Liver (tissue), 9 donors: ENCODE results near the gene WNT2. TPM values are rescaled to one million over a fixed set of nuclear protein-coding genes. Genes with fewer than 3 reads are reported as not detected.
"Not testable (repeated sequence)": the region's sequence is repeated elsewhere in the genome, so short reads cannot be mapped to it uniquely, and the experiment has no call there.

Experiments
- DNase-seq: peaks from one replicate; pipeline ENCODE4 v3.0.0-alpha.2; 2017; ENCODE audit warnings: low spot score
- H3K27ac ChIP-seq, 2 donors: one replicate each; pipeline ENCODE4 v1.7.0; 2013; ENCODE audit warnings: inconsistent platforms in 2 of 2, low read length in 2 of 2, control low read depth in 1 of 2, low read depth in 1 of 2, mild to moderate bottlenecking in 1 of 2
- H3K27me3 ChIP-seq, 4 donors: one replicate each; pipeline versions ENCODE4 v1.6.1 to v1.7.0; 2013; ENCODE audit warnings: low read length in 3 of 4, inconsistent platforms in 1 of 4, mild to moderate bottlenecking in 1 of 4, moderate library complexity in 1 of 4; ENCODE audit not compliant: control insufficient read depth in 4 of 4, insufficient read depth in 4 of 4
- H3K36me3 ChIP-seq, 4 donors: one replicate each; pipeline versions ENCODE4 v1.6.1 to v1.7.0; 2013; ENCODE audit warnings: low read length in 3 of 4, mild to moderate bottlenecking in 3 of 4, low read depth in 1 of 4, moderate library complexity in 1 of 4; ENCODE audit not compliant: control insufficient read depth in 4 of 4, insufficient read depth in 3 of 4
- H3K4me1 ChIP-seq, 4 donors: one replicate each; pipeline versions ENCODE4 v1.6.1 to v1.7.0; 2013; ENCODE audit warnings: low read length in 3 of 4, mild to moderate bottlenecking in 3 of 4, moderate library complexity in 1 of 4; ENCODE audit not compliant: control insufficient read depth in 4 of 4, insufficient read depth in 4 of 4
- H3K4me3 ChIP-seq, 3 donors: one replicate each; pipeline versions ENCODE4 v1.6.1 to v1.7.0; 2013; ENCODE audit warnings: low read length in 3 of 3, control low read depth in 1 of 3, low read depth in 1 of 3, mild to moderate bottlenecking in 1 of 3
- H3K9ac ChIP-seq, 2 donors: one replicate each; pipeline ENCODE4 v1.7.0; 2013; ENCODE audit warnings: low read length in 2 of 2, mild to moderate bottlenecking in 2 of 2, moderate library complexity in 2 of 2, control low read depth in 1 of 2, low read depth in 1 of 2
- H3K9me3 ChIP-seq, 4 donors: one replicate each; pipeline versions ENCODE4 v1.6.1 to v1.7.0; 2013; ENCODE audit warnings: low read length in 3 of 4; ENCODE audit not compliant: control insufficient read depth in 4 of 4
- CTCF ChIP-seq: fragments of 150-350 bp; IDR thresholded peaks from 2 replicates; pipeline ENCODE4 v1.5.1; 2017; ENCODE audit warnings: improper control_type of control experiment, low read depth, low read length; ENCODE audit not compliant: missing input control
- EGR1 ChIP-seq, 2 donors: IDR thresholded peaks; 2 replicates each; pipeline ENCODE4 v1.6.1; 2016 to 2018; ENCODE audit warnings: antibody characterized with exemption in 2 of 2, low read depth in 2 of 2
- FOXA2 ChIP-seq: IDR thresholded peaks from 2 replicates; pipeline ENCODE4 v1.6.1; 2016; ENCODE audit warnings: antibody characterized with exemption
- GABPA ChIP-seq, 2 donors: IDR thresholded peaks in 1 of 2; conservative IDR thresholded peaks in 1 of 2; 2 replicates each; pipeline ENCODE4 v1.6.1; 2016; ENCODE audit warnings: antibody characterized with exemption in 2 of 2, mild to moderate bottlenecking in 1 of 2, moderate library complexity in 1 of 2
- HNF4A ChIP-seq, 2 donors: conservative IDR thresholded peaks; 2 replicates each; pipeline ENCODE4 v1.6.1; 2016; ENCODE audit warnings: antibody characterized with exemption in 2 of 2, mild to moderate bottlenecking in 2 of 2
- HNF4G ChIP-seq: IDR thresholded peaks from 2 replicates; pipeline ENCODE4 v1.6.1; 2016; ENCODE audit warnings: antibody characterized with exemption
- JUND ChIP-seq, 2 donors: IDR thresholded peaks; 2 replicates each; pipeline ENCODE4 v1.6.1; 2016; ENCODE audit warnings: antibody characterized with exemption in 2 of 2
- NR2F2 ChIP-seq: IDR thresholded peaks from 2 replicates; pipeline ENCODE4 v1.6.1; 2016; ENCODE audit warnings: antibody characterized with exemption
- RAD21 ChIP-seq, 2 donors: IDR thresholded peaks; 2 replicates each; pipeline ENCODE4 v1.6.1; 2016; ENCODE audit warnings: antibody characterized with exemption in 2 of 2, mild to moderate bottlenecking in 2 of 2
- RXRA ChIP-seq, 2 donors: IDR thresholded peaks; 2 replicates each; pipeline ENCODE4 v1.6.1; 2017 to 2018; ENCODE audit warnings: antibody characterized with exemption in 2 of 2, mild to moderate bottlenecking in 1 of 2
- SP1 ChIP-seq: IDR thresholded peaks from 2 replicates; pipeline ENCODE4 v1.6.1; 2018; ENCODE audit warnings: antibody characterized with exemption, mild to moderate bottlenecking
- TAF1 ChIP-seq: conservative IDR thresholded peaks from 2 replicates; pipeline ENCODE4 v1.6.1; 2016; ENCODE audit warnings: antibody characterized with exemption, mild to moderate bottlenecking
- YY1 ChIP-seq: IDR thresholded peaks from 2 replicates; pipeline ENCODE4 v1.6.1; 2016; ENCODE audit warnings: antibody characterized with exemption, mild to moderate bottlenecking
- WGBS: extraction: QIAGEN DNeasy Blood & Tissue Kit; methylation state at CpG from one replicate; pipeline ENCODE4 v1.1.7; 2013; 5-methylcytosine and 5-hydroxymethylcytosine counted together
- polyA plus RNA-seq, 2 donors: library from polyadenylated mRNA; stranded (reverse) in 1 of 2; unstranded in 1 of 2; fragments of 200-250 nt in 1 of 2; fragments of >200 nt in 1 of 2; fragmentation: Nextera tagmentation in 1 of 2; extraction: Ambion mirVana in 1 of 2; gene quantifications; one replicate each; pipeline versions ENCODE4 v1.2.1 to v1.2.3, GENCODE V29; 2013 to 2015
- total RNA-seq, 2 donors: library from RNA; depleted of rRNA; stranded (reverse); fragments of >200 nt; gene quantifications; one replicate each; pipeline ENCODE4 v1.2.3, GENCODE V29; 2014
- TF ChIP-seq, protein P1 (sequence below): IDR thresholded peaks from 2 replicates; pipeline ENCODE4 v1.6.1; 2016; ENCODE audit warnings: antibody characterized with exemption
- TF ChIP-seq, protein P2 (sequence below): IDR thresholded peaks from 2 replicates; pipeline ENCODE4 v1.6.1; 2016; ENCODE audit warnings: antibody characterized with exemption
- TF ChIP-seq, protein P3 (sequence below): IDR thresholded peaks from 2 replicates; pipeline ENCODE4 v1.6.1; 2016; ENCODE audit warnings: antibody characterized with exemption, mild to moderate bottlenecking
- TF ChIP-seq, protein P4 (sequence below): IDR thresholded peaks from 2 replicates; pipeline ENCODE4 v1.6.1; 2016; ENCODE audit warnings: antibody characterized with exemption
- donor health status: healthy.
- donor health status: healthy.
- donor health status: healthy.
- donor health status: healthy.
- donor health status: healthy.

The WNT2 gene
- total and polyA plus RNA-seq, 4 donors = 1.1 to 2.0 (median 1.6) TPM

DNA sequence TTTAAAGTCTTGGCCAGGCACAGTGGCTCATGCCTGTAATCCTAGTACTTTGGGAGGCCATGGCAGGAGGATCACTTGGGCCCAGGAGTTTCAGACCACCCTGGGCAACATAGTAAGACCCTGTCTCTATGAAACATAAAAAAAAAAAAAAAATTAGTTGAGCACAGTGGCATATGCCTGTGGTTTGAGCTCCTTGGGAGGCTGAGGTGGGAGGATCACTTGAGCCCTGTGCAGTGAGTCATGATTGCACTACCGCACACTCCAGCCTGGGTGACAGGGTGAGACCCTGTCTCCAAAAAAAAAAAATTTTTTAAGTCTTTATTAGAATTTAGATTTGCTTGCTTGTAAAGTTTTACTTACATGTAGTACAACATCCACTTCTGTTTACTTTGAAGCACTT, 14.0 kb downstream of the WNT2 start:
- TF ChIP-seq, protein P1, sequence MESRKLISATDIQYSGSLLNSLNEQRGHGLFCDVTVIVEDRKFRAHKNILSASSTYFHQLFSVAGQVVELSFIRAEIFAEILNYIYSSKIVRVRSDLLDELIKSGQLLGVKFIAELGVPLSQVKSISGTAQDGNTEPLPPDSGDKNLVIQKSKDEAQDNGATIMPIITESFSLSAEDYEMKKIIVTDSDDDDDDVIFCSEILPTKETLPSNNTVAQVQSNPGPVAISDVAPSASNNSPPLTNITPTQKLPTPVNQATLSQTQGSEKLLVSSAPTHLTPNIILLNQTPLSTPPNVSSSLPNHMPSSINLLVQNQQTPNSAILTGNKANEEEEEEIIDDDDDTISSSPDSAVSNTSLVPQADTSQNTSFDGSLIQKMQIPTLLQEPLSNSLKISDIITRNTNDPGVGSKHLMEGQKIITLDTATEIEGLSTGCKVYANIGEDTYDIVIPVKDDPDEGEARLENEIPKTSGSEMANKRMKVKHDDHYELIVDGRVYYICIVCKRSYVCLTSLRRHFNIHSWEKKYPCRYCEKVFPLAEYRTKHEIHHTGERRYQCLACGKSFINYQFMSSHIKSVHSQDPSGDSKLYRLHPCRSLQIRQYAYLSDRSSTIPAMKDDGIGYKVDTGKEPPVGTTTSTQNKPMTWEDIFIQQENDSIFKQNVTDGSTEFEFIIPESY = no peak
- no peak for TF ChIP-seq FOXA2
- no peak for TF ChIP-seq HNF4G
- no peak for TF ChIP-seq TAF1
- TF ChIP-seq HNF4A (conservative IDR thresholded peaks at IDR 0.05) = no peak
- TF ChIP-seq, protein P2, sequence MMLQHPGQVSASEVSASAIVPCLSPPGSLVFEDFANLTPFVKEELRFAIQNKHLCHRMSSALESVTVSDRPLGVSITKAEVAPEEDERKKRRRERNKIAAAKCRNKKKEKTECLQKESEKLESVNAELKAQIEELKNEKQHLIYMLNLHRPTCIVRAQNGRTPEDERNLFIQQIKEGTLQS = no peak
- no peak for TF ChIP-seq EGR1 (IDR thresholded peaks at IDR 0.05; ENCODE audit: low read depth in 2 of 2)
- no peak for TF ChIP-seq RXRA (IDR thresholded peaks at IDR 0.05)
- TF ChIP-seq RAD21 (IDR thresholded peaks at IDR 0.05) = no peak
- TF ChIP-seq, protein P3, sequence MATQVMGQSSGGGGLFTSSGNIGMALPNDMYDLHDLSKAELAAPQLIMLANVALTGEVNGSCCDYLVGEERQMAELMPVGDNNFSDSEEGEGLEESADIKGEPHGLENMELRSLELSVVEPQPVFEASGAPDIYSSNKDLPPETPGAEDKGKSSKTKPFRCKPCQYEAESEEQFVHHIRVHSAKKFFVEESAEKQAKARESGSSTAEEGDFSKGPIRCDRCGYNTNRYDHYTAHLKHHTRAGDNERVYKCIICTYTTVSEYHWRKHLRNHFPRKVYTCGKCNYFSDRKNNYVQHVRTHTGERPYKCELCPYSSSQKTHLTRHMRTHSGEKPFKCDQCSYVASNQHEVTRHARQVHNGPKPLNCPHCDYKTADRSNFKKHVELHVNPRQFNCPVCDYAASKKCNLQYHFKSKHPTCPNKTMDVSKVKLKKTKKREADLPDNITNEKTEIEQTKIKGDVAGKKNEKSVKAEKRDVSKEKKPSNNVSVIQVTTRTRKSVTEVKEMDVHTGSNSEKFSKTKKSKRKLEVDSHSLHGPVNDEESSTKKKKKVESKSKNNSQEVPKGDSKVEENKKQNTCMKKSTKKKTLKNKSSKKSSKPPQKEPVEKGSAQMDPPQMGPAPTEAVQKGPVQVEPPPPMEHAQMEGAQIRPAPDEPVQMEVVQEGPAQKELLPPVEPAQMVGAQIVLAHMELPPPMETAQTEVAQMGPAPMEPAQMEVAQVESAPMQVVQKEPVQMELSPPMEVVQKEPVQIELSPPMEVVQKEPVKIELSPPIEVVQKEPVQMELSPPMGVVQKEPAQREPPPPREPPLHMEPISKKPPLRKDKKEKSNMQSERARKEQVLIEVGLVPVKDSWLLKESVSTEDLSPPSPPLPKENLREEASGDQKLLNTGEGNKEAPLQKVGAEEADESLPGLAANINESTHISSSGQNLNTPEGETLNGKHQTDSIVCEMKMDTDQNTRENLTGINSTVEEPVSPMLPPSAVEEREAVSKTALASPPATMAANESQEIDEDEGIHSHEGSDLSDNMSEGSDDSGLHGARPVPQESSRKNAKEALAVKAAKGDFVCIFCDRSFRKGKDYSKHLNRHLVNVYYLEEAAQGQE = no peak
- no peak for TF ChIP-seq JUND (IDR thresholded peaks at IDR 0.05)
- no peak for TF ChIP-seq YY1
- no peak for TF ChIP-seq CTCF
- TF ChIP-seq SP1 = no peak
- TF ChIP-seq GABPA (IDR thresholded peaks at IDR 0.05 in 1 of 2, conservative IDR thresholded peaks at IDR 0.05 in 1 of 2) = no peak
- TF ChIP-seq, protein P4, sequence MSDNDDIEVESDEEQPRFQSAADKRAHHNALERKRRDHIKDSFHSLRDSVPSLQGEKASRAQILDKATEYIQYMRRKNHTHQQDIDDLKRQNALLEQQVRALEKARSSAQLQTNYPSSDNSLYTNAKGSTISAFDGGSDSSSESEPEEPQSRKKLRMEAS = no peak
- no peak for TF ChIP-seq NR2F2
- 96% methylated on average over 1 of the region's 1 CpG for WGBS
- Histone ChIP-seq H3K9ac (no peak overlapping the region), H3K27me3 (no peaks in the 10 kb centered on the region), H3K27ac (no peak overlapping the region), H3K36me3 (no peaks in the 10 kb centered on the region), H3K4me3 (no peak overlapping the region), H3K9me3 (no peaks in the 10 kb centered on the region), H3K4me1 (peaks cover 0 to 6% (median 2%) of the 10 kb centered on the region in 4 donors)
- DNase-seq = no peak

GRCh38 chr7:117302396-117302795, 20.5 kb downstream of the WNT2 start:
- no peaks in the 10 kb centered on the region for H3K9me3 ChIP-seq
- H3K4me3 ChIP-seq = no peak overlapping the region
- H3K27me3 ChIP-seq = no peaks in the 10 kb centered on the region
- H3K27ac ChIP-seq = no peak overlapping the region
- H3K9ac ChIP-seq = no peak overlapping the region
- no peak for DNase-seq
- H3K36me3 ChIP-seq = no peaks in the 10 kb centered on the region
- no peaks in the 10 kb centered on the region for H3K4me1 ChIP-seq
- TF ChIP-seq SP1 (no peak), JUND (IDR thresholded peaks at IDR 0.05) (no peak), TAF1 (no peak), NR2F2 (no peak)
- 91% methylated on average over 4 of the region's 4 CpGs for WGBS

GRCh38 chr7:117300506-117300905, 22.4 kb downstream of the WNT2 start:
- H3K27me3 ChIP-seq, H3K36me3 ChIP-seq, H3K9ac ChIP-seq, DNase-seq, H3K27ac ChIP-seq, H3K4me3 ChIP-seq, H3K4me1 ChIP-seq, H3K9me3 ChIP-seq: not testable (repeated sequence)
- WGBS = 85% methylated on average over 5 of the region's 5 CpGs
